ENCODE measurements around the gene ABCB10.

The ABCB10 gene

DNA sequence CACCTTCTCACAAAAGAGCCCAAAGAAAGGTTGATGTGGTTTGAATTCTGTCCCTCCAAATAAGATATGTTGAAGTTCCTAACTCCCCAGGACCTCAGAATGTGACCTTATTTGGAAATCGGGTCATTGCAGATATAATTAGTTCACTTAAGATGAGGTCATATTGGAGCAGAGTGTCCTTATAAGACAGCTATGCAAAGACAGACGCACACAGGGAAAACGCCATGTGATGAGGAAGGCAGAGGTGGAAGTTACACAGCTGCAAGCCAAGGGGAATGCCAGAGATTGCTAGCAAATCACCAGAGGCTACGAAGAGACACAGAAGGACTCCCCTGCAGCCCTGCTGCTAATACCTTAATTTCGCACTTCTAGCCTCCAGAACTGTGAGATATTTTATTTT, 5.2 kb upstream of the ABCB10 start:
- Histone ChIP-seq H3K36me3 (ENCODE audit: control insufficient read depth, low read length) (no peaks in the 10 kb centered on the region), H3K27ac (ENCODE audit: low read depth, low read length) (no peak overlapping the region), H4K20me1 (ENCODE audit: control insufficient read depth, insufficient read depth, low read depth, low read length) (no peaks in the 10 kb centered on the region), H3K4me2 (ENCODE audit: low read length) (no peak overlapping the region), H3K79me2 (ENCODE audit: control insufficient read depth, low read length) (peaks cover 2% of the 10 kb centered on the region; the same call in 1 of the 2 replicates), H3K9me3 (ENCODE audit: control insufficient read depth, insufficient read depth, low read length) (no peaks in the 10 kb centered on the region), H3K9me2 (replicated peaks; ENCODE audit: control insufficient read depth, low read length) (no peaks in the 10 kb centered on the region), H3K27me3 (ENCODE audit: control insufficient read depth, low read length) (no peaks in the 10 kb centered on the region), H3F3A (ENCODE audit: control insufficient read depth, insufficient read depth) (peaks cover 6% of the 10 kb centered on the region), H3K4me3 (ENCODE audit: low read length) (no peak overlapping the region), H3K4me1 (ENCODE audit: control insufficient read depth, low read length) (peaks cover 20% of the 10 kb centered on the region)
- no peak for TF ChIP-seq EZH2phosphoT487 (IDR thresholded peaks at IDR 0.05; ENCODE audit: borderline replicate concordance, low read length)
- TF ChIP-seq CTCF (IDR thresholded peaks at IDR 0.05; ENCODE audit: low read depth, low read length, poor library complexity, severe bottlenecking): no peak

- Histone ChIP-seq H3K36me3 (ENCODE audit: control insufficient read depth, low read length) (no peaks in the 10 kb centered on the region), H3K27ac (ENCODE audit: low read depth, low read length) (no peak overlapping the region), H3K9me2 (replicated peaks; ENCODE audit: control insufficient read depth, low read length) (no peaks in the 10 kb centered on the region), H4K20me1 (ENCODE audit: control insufficient read depth, insufficient read depth, low read depth, low read length) (no peaks in the 10 kb centered on the region), H3K4me3 (ENCODE audit: low read length) (no peak overlapping the region), H3K9me3 (ENCODE audit: control insufficient read depth, insufficient read depth, low read length) (no peaks in the 10 kb centered on the region), H3F3A (ENCODE audit: control insufficient read depth, insufficient read depth) (peaks cover 6% of the 10 kb centered on the region), H3K4me1 (ENCODE audit: control insufficient read depth, low read length) (peaks cover 20% of the 10 kb centered on the region), H3K79me2 (ENCODE audit: control insufficient read depth, low read length) (peaks cover 2% of the 10 kb centered on the region; the same call in 1 of the 2 replicates), H3K4me2 (ENCODE audit: low read length) (no peak overlapping the region; the same call in 1 of the 2 replicates), H3K27me3 (ENCODE audit: control insufficient read depth, low read length) (no peaks in the 10 kb centered on the region)
- TF ChIP-seq CTCF (IDR thresholded peaks at IDR 0.05; ENCODE audit: low read depth, low read length, poor library complexity, severe bottlenecking): no peak
- no peak for TF ChIP-seq EZH2phosphoT487 (IDR thresholded peaks at IDR 0.05; ENCODE audit: borderline replicate concordance, low read length)
These were observed 4.7 kb upstream of the ABCB10 start for GRCh38 chr1:229563241-229563640.

DNA sequence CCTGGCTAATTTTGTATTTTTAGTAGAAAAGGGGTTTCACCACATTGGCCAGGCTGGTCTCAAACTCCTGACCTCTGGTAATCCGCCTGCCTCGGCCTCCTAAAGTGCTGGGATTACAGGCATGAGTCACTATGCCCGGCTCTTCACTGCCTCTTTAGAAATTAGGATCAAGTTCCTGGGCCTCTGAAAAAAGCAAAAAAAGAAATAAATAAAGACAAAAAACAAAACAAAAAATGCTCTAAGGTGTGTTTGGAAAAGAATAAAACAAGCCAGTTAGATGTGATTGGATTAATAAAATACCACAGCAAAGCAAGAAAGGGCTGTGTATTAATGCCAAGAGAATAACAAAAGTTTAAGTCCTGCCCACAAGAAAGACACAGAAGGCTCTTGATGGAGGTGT, 4.2 kb upstream of the ABCB10 start:
- no peak overlapping the region for H3K4me2 ChIP-seq (ENCODE audit: low read length)
- H3K27me3 ChIP-seq (ENCODE audit: control insufficient read depth, low read length): no peaks in the 10 kb centered on the region
- H3K9me3 ChIP-seq (ENCODE audit: control insufficient read depth, insufficient read depth, low read length): no peaks in the 10 kb centered on the region
- TF ChIP-seq EZH2phosphoT487 (IDR thresholded peaks at IDR 0.05; ENCODE audit: borderline replicate concordance, low read length): no peak
- TF ChIP-seq CTCF (IDR thresholded peaks at IDR 0.05; ENCODE audit: low read depth, low read length, poor library complexity, severe bottlenecking): no peak
- no peaks in the 10 kb centered on the region for H3K9me2 ChIP-seq (replicated peaks; ENCODE audit: control insufficient read depth, low read length)
- peaks cover 7% of the 10 kb centered on the region for H3F3A ChIP-seq (ENCODE audit: control insufficient read depth, insufficient read depth)
- H3K4me1 ChIP-seq (ENCODE audit: control insufficient read depth, low read length): peaks cover 20% of the 10 kb centered on the region
- H3K4me3 ChIP-seq (ENCODE audit: low read length): no peak overlapping the region
- H4K20me1 ChIP-seq (ENCODE audit: control insufficient read depth, insufficient read depth, low read depth, low read length): no peaks in the 10 kb centered on the region
- peaks cover 5% of the 10 kb centered on the region for H3K79me2 ChIP-seq (ENCODE audit: control insufficient read depth, low read length)
- H3K27ac ChIP-seq (ENCODE audit: low read depth, low read length): no peak overlapping the region
- no peaks in the 10 kb centered on the region; the same call in 1 of the 2 replicates for H3K36me3 ChIP-seq (ENCODE audit: control insufficient read depth, low read length)
